GM10266 (cell line): Measurements from ENCODE around the gene GRIP1.
A peak's percentile ranks its signal among the peaks of the same experiment; 100 is the strongest.

Experiments used
- DNase-seq: peaks from one replicate; pipeline ENCODE4 v3.0.0; 2012; ENCODE audit errors: extremely low spot score
- TF ChIP-seq, protein P1 (sequence below): IDR thresholded peaks from 2 replicates; pipeline ENCODE4 v1.5.1; 2012; ENCODE audit warnings: mild to moderate bottlenecking, low read depth; ENCODE audit not compliant: control insufficient read depth, insufficient read depth; ENCODE audit errors: missing control alignments

GRIP1 gene

DNA sequence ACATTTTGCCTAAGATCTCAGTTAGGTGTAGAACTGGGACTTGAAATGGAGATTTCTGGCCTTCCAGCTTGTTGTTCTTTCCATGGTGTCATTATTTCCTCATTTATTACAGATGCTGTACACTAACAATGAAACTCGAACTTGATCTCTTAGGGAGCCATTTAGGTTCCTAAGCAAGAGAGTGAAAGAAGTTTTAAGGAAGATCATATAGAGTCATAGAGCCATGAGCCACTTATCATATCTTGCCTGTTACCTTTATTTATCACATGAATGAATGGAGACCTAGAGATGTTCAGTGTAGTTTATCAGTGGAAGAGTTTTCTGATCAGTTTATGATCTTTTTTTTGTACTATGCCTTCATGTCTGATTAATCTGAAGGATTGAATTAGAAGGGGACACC lies 366.7 kb downstream of the GRIP1 start:
- no peak for DNase-seq
- TF ChIP-seq, protein P1, sequence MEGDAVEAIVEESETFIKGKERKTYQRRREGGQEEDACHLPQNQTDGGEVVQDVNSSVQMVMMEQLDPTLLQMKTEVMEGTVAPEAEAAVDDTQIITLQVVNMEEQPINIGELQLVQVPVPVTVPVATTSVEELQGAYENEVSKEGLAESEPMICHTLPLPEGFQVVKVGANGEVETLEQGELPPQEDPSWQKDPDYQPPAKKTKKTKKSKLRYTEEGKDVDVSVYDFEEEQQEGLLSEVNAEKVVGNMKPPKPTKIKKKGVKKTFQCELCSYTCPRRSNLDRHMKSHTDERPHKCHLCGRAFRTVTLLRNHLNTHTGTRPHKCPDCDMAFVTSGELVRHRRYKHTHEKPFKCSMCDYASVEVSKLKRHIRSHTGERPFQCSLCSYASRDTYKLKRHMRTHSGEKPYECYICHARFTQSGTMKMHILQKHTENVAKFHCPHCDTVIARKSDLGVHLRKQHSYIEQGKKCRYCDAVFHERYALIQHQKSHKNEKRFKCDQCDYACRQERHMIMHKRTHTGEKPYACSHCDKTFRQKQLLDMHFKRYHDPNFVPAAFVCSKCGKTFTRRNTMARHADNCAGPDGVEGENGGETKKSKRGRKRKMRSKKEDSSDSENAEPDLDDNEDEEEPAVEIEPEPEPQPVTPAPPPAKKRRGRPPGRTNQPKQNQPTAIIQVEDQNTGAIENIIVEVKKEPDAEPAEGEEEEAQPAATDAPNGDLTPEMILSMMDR = no peak

DNA sequence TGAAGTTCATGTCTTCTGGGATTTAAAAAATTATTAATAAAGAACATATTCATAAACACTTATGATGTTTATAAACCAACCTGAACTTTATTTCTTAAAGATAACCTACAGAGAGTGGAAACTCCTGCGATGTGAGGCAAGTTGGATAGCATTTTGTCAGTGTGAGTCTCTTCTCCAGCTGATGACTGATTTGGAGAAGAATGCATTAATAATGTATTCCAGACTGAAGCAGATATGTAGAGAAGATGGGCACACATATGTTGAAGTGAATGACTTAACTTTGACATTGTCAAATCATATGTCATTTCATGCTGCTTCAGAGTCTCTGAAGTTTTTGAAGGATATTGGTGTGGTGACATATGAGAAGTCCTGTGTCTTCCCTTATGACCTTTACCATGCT lies 369.3 kb downstream of the GRIP1 start:
- TF ChIP-seq, protein P1 = no peak
- DNase-seq = no peak

DNA sequence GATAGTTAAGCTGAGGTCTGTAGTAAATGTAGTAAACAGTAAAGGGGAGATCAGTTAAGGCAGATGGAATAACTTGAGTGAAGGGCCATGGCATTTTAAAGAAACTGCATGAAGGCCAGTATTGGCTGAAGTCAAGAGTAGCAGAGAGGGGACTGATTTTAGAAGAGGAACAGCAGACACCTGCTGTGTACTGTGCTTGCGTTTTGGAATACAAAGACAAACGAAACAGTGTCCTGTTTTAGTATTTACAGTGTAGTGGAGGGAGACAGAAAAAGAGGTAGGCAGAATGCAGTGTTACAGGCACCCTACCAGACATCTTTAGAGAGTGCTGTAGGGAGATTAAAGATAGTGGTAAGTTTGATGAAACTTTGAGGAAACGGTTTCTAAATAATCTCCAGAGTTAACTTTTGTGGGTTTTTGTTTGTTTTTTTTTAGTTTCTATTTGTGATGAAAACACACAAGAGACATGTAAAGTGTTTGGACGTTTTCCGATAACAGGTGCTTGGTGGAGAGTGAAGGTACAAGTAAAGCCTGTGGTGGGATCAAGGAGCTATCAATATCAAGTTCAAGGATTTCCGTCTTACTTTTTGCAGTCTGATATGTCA lies 374.5 kb downstream of the GRIP1 start:
- TF ChIP-seq, protein P1 = no peak
- no peak for DNase-seq

DNA sequence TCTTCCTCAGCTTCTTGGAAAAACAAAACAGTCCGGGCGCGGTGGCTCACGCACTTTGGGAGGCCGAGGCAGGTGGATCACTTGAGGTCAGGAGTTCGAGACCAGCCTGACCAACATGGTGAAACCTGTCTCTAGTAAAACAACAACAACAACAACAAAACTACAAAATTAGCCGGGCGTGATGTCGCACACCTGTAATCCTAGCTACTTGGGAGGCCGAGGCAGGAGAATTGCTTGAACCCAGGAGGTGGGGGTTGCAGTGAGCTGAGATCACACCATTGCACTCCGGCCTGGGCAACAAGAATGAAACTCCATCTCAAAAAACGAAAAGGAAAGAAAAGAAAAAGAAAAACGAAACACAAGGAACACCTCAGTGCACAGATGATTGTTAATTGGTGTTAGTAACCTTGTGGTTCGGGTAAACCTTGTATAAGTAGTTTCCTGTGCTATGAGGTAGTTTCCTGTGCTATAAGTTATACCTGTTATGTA lies 375.5 kb downstream of the GRIP1 start:
- DNase-seq = peak; percentile 18

DNA sequence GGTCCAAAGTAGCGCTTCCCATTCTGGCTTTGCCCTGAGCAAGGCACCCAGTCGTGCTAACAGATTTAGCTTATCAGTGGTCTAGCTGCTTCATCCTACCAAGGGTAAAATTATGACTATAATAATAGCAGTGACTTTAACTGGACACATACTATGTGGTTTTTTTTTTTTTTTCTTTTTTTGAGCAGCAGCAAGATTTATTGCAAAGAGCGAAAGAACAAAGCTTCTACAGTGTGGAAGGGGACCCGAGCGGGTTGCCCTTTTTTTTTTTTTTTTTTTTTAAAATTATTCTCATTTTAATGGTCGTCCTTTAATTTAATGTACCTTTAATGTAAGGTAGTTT lies 376.1 kb downstream of the GRIP1 start:
- DNase-seq = no peak
- TF ChIP-seq, protein P1 = no peak

DNA sequence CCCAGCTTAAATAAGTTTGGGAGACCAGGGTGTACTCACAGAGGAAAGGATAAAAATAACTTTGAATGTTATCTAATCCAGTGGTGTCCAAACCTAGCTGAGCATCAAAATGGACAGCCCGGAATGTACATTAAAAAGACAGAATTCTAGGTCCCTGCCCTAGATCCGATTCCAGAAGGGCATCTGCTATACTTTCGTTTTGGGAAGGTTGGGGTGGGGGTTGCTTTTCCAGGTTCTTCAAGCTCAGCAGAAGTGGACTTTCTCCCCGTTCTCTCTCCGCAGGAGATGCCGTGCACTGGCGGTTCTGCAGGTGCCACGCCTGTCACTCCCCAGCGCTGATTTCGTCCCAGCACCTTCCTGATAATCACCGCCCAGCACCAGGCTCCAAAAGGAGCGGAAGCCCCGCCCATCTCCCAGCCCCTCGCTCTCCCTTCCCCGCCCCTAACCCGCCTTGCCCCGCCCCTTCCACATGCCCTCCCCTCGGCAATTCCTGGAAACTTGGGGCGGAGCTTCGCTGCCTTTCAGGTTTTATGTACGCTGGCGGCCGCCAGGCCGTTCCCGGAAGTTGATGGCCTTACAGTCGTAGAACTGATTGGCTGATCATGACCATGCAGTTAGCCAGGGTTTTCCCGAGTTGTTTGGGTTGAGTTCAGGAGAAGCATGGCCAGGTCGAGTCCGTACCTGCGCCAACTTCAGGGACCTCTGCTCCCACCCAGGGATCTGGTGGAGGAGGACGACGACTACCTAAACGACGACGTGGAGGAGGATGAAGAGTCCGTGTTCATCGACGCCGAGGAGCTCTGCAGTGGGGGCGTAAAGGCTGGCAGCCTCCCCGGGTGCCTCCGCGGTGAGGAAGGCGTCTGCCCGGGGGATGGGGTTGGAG lies 376.7 kb downstream of the GRIP1 start, which contains the start of gene HELB:
HELB (plus strand) TSS at position 550 of the 883 bp plus-strand sequence; CDS start at position 661, 111 bp downstream.
- TF ChIP-seq, protein P1 = no peak
- DNase-seq = peak; percentile 88

DNA sequence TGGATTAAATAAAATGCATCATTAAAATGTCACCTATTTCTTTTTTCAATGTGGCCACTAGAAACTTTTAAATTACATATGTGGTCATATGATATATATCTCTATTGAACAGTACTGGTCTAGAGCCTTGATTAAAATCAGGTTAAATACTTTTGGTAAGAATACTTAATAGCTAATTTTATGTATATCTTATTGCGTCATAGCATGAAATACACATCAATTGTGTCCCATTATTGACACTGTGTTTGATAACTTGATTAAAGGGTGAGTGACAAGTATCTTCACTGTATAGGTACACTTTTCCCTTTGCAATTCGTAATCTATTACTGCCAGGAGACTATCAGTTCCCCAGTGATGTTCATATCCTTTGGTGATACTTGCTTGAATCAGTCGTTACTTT lies 381.0 kb downstream of the GRIP1 start:
- TF ChIP-seq, protein P1 = no peak
- DNase-seq = no peak
